T-cell (primary cell): ENCODE results near the gene DNM3. TPM values are rescaled to one million over a fixed set of nuclear protein-coding genes. Genes with fewer than 3 reads are reported as not detected.

Experiments used
- ATAC-seq, 4 experiments: fragments of 200-7000 bp in 3 of 4; fragments of 150-1000 bp in 1 of 4; cut with Tn5 transposase; replicated peaks in 1 of 4; 1 replicate in 3 of 4; 2 replicates in 1 of 4; pipeline ENCODE4 v1.10.0; 2021; ENCODE audit warnings: moderate library complexity in 3 of 4, mild to moderate bottlenecking in 2 of 4, moderate number of reproducible peaks in 1 of 4
- CTCF ChIA-PET, 2 donors: fragments of 300-600 bp; sonication (Branson Sonifier 250); formaldehyde crosslinking; loops; one replicate each; lab custom pipeline; 2022; ENCODE audit warnings: antibody characterized with exemption in 2 of 2; lab: Charles Lee
- POLR2A ChIA-PET, 2 donors: fragments of 300-600 bp; sonication (Branson Sonifier 250); formaldehyde crosslinking; loops; one replicate each; lab custom pipeline; 2022; ENCODE audit warnings: antibody characterized with exemption in 2 of 2; lab: Charles Lee
- DNase-seq, 35 experiments: peaks; one replicate each; pipeline versions ENCODE4 v3.0.0 to v3.0.0-alpha.2; 2013 to 2023
- H3K27ac ChIP-seq: one replicate; pipeline ENCODE4 v1.5.1; 2013; ENCODE audit warnings: low read length
- H3K27me3 ChIP-seq, 2 experiments: replicated peaks in 1 of 2; 1 replicate in 1 of 2; 2 replicates in 1 of 2; pipeline versions ENCODE4 v1.6.1 to v1.7.0; 2013; ENCODE audit warnings: low read length in 1 of 2, mixed read lengths in 1 of 2; ENCODE audit not compliant: control insufficient read depth in 2 of 2, insufficient read depth in 2 of 2; ENCODE audit errors: extremely low read depth in 1 of 2
- H3K36me3 ChIP-seq, 2 donors: 1 replicate in 1 of 2; 2 replicates in 1 of 2; pipeline versions ENCODE4 v1.6.1 to v1.7.0; 2013; ENCODE audit warnings: low read length in 1 of 2; ENCODE audit not compliant: control insufficient read depth in 2 of 2, insufficient read depth in 1 of 2; ENCODE audit errors: extremely low read depth in 1 of 2
- H3K4me1 ChIP-seq, 2 experiments: 1 replicate in 1 of 2; 2 replicates in 1 of 2; pipeline versions ENCODE4 v1.6.1 to v1.7.0; 2013; ENCODE audit warnings: low read length in 2 of 2, mixed read lengths in 1 of 2; ENCODE audit not compliant: insufficient read depth in 2 of 2, control insufficient read depth in 1 of 2; ENCODE audit errors: extremely low read depth in 1 of 2
- H3K4me3 ChIP-seq, 2 donors: 1 replicate in 1 of 2; 2 replicates in 1 of 2; pipeline versions ENCODE4 v1.5.1 to v1.7.0; 2013; ENCODE audit warnings: mild to moderate bottlenecking in 2 of 2, low read length in 1 of 2, moderate library complexity in 1 of 2; ENCODE audit not compliant: control insufficient read depth in 1 of 2; ENCODE audit errors: extremely low read depth in 1 of 2
- H3K9me3 ChIP-seq: 2 replicates; pipeline ENCODE4 v1.7.0; 2013
- H3K27ac Mint-ChIP-seq, 2 donors: one replicate each; pipeline ENCODE4 v1.8.0; 2020 to 2021; ENCODE audit warnings: mild to moderate bottlenecking in 2 of 2, mixed read lengths in 2 of 2
- H3K27me3 Mint-ChIP-seq, 2 donors: one replicate each; pipeline ENCODE4 v1.8.0; 2021 to 2022; ENCODE audit warnings: mixed read lengths in 2 of 2
- H3K36me3 Mint-ChIP-seq: one replicate; pipeline ENCODE4 v1.8.0; 2021; ENCODE audit warnings: mixed read lengths
- H3K4me1 Mint-ChIP-seq, 3 donors: one replicate each; pipeline ENCODE4 v1.8.0; 2020 to 2022; ENCODE audit warnings: mixed read lengths in 3 of 3, mild to moderate bottlenecking in 1 of 3
- H3K4me3 Mint-ChIP-seq, 3 donors: one replicate each; pipeline ENCODE4 v1.8.0; 2020 to 2022; ENCODE audit warnings: mild to moderate bottlenecking in 3 of 3, mixed read lengths in 3 of 3, moderate library complexity in 3 of 3
- H3K9me3 Mint-ChIP-seq, 3 donors: one replicate each; pipeline ENCODE4 v1.8.0; 2020 to 2022; ENCODE audit warnings: mixed read lengths in 3 of 3
- WGBS: methylation state at CpG from one replicate; pipeline ENCODE4 v1.1.5; 2013; ENCODE audit warnings: missing lambda C conversion rate; ENCODE audit not compliant: insufficient coverage; 5-methylcytosine and 5-hydroxymethylcytosine counted together
- total RNA-seq, 35 experiments: library from RNA in 6 of 35; stranded (reverse) in 6 of 35; fragments of 120-200 nt in 1 of 35; gene quantifications; one replicate each; pipeline versions ENCODE4 v1.2.1 to v1.2.4 and lab custom pipeline; 2013 to 2026

The DNM3 gene
- total RNA-seq, 5 donors from 2014 or later (not counting 1 experiment from before 2014, with no cell fraction given) = 2.0 to 2.8 (median 2.4) TPM

- ChIA-PET POLR2A (interaction anchor here (0.5 to 1.2 kb wide), 14 partner anchors 10 to 372 kb away, joined by 3 to 6 read pairs (median 4); no protein-coding TSS in a partner anchor), CTCF (interaction anchor here (0.6 to 2.0 kb wide), 18 partner anchors 11 to 392 kb away, joined by 3 to 15 read pairs (median 5); no protein-coding TSS in a partner anchor)
- Histone ChIP-seq H3K9me3 (no peaks in the 10 kb centered on the region), H3K27ac (peak overlapping the region; percentile 82), H3K4me3 (peak overlapping the region in 1 of 2 donors; percentile 17), H3K27me3 (no peaks in the 10 kb centered on the region), H3K36me3 (no peaks in the 10 kb centered on the region), H3K4me1 (peaks cover 19 to 32% of the 10 kb centered on the region in 2 experiments)
- H3K27ac Mint-ChIP-seq = peak overlapping the region; percentile 99
- ATAC-seq (peak; percentile 98 to 99 (median 98)), DNase-seq (peak; percentile 34 to 82 (median 65))
- peaks cover 58 to 77% (median 75%) of the 10 kb centered on the region in 3 donors for H3K4me1 Mint-ChIP-seq
- H3K4me3 Mint-ChIP-seq = peak overlapping the region; percentile 62 to 73 (median 69)
- no CpG with 5 or more reads among the region's 4 CpGs for whole genome bisulfite sequencing
- H3K9me3 Mint-ChIP-seq = no peaks in the 10 kb centered on the region
- H3K36me3 Mint-ChIP-seq = no peaks in the 10 kb centered on the region
- no peaks in the 10 kb centered on the region for H3K27me3 Mint-ChIP-seq
Observed at GRCh38 chr1:172394141-172394751, 552.9 kb downstream of the DNM3 start.

- H3K4me3 Mint-ChIP-seq = peak overlapping the region; percentile 62 to 73 (median 69)
- CTCF ChIA-PET = interaction anchor here (0.6 to 2.0 kb wide), 22 partner anchors 10 to 1719 kb away, joined by 3 to 15 read pairs (median 4); no protein-coding TSS in a partner anchor
- peaks cover 63 to 83% (median 80%) of the 10 kb centered on the region in 3 donors for H3K4me1 Mint-ChIP-seq
- Histone ChIP-seq H3K9me3 (no peaks in the 10 kb centered on the region), H3K27me3 (no peaks in the 10 kb centered on the region), H3K4me3 (no peak overlapping the region), H3K27ac (peak overlapping the region; percentile 82), H3K36me3 (no peaks in the 10 kb centered on the region), H3K4me1 (peaks cover 21 to 37% of the 10 kb centered on the region in 2 experiments)
- no peaks in the 10 kb centered on the region for H3K9me3 Mint-ChIP-seq
- WGBS = no CpG with 5 or more reads among the region's 5 CpGs
- DNase-seq (no peak), ATAC-seq (peak in 3 of 4 experiments; percentile 1 to 16 (median 2))
- H3K27me3 Mint-ChIP-seq = no peaks in the 10 kb centered on the region
- no peaks in the 10 kb centered on the region for H3K36me3 Mint-ChIP-seq
- peak overlapping the region; percentile 99 for H3K27ac Mint-ChIP-seq
- POLR2A ChIA-PET = interaction anchor here (0.5 to 1.2 kb wide), 14 partner anchors 9 to 372 kb away, joined by 3 to 6 read pairs (median 4); no protein-coding TSS in a partner anchor
Observed at GRCh38 chr1:172394811-172395210, 553.5 kb downstream of the DNM3 start.

GRCh38 chr1:172395576-172395975 lies 554.3 kb downstream of the DNM3 start:
- DNase-seq (no peak), ATAC-seq (no peak)
- Histone ChIP-seq H3K4me3 (no peak overlapping the region), H3K4me1 (peaks cover 26 to 45% of the 10 kb centered on the region in 2 experiments), H3K27ac (peak overlapping the region; percentile 82), H3K36me3 (no peaks in the 10 kb centered on the region), H3K27me3 (no peaks in the 10 kb centered on the region), H3K9me3 (no peaks in the 10 kb centered on the region)
- CTCF ChIA-PET = interaction anchor here (0.7 to 2.0 kb wide), 10 partner anchors 10 to 396 kb away, joined by 3 to 15 read pairs (median 5); no protein-coding TSS in a partner anchor
- Mint-ChIP-seq H3K4me1 (peaks cover 67 to 87% (median 87%) of the 10 kb centered on the region in 3 donors), H3K9me3 (no peaks in the 10 kb centered on the region), H3K36me3 (no peaks in the 10 kb centered on the region), H3K4me3 (no peak overlapping the region), H3K27ac (peak overlapping the region; percentile 99), H3K27me3 (no peaks in the 10 kb centered on the region)
- no CpG with 5 or more reads among the region's 3 CpGs for WGBS
- POLR2A ChIA-PET = interaction anchor here in 1 of 2 donors (0.6 kb wide), 1 partner anchor 49 kb away, joined by 4 read pairs; no protein-coding TSS in a partner anchor

- ChIA-PET CTCF (interaction anchor here in 1 of 2 donors (1.2 kb wide), 1 partner anchor 395 kb away, joined by 5 read pairs; no protein-coding TSS in a partner anchor), POLR2A (no interaction called here)
- peak overlapping the region; percentile 39 to 40 for H3K27ac Mint-ChIP-seq
Observed at GRCh38 chr1:172397221-172397620, 555.9 kb downstream of the DNM3 start.

GRCh38 chr1:172397633-172398032 lies 556.3 kb downstream of the DNM3 start:
- peaks cover 26 to 58% of the 10 kb centered on the region in 2 experiments for H3K4me1 ChIP-seq
- H3K27ac ChIP-seq = no peak overlapping the region
- H3K36me3 ChIP-seq = no peaks in the 10 kb centered on the region
- peaks cover 65 to 83% (median 83%) of the 10 kb centered on the region in 3 donors for H3K4me1 Mint-ChIP-seq
- no peaks in the 10 kb centered on the region for H3K27me3 Mint-ChIP-seq
- H3K27ac Mint-ChIP-seq = peak overlapping the region; percentile 39 to 58
- no peak for DNase-seq
- ChIA-PET POLR2A (interaction anchor here in 1 of 2 donors (1.0 kb wide), 1 partner anchor 13 kb away, joined by 3 read pairs; no protein-coding TSS in a partner anchor), CTCF (interaction anchor here in 1 of 2 donors (1.2 kb wide), 1 partner anchor 395 kb away, joined by 5 read pairs; no protein-coding TSS in a partner anchor)
- no peaks in the 10 kb centered on the region for H3K36me3 Mint-ChIP-seq
- H3K27me3 ChIP-seq = no peaks in the 10 kb centered on the region
- no peak overlapping the region for H3K4me3 ChIP-seq
- H3K9me3 ChIP-seq = no peaks in the 10 kb centered on the region
- no CpG with 5 or more reads among the region's 2 CpGs for WGBS
- no peak for ATAC-seq
- no peaks in the 10 kb centered on the region for H3K9me3 Mint-ChIP-seq
- no peak overlapping the region for H3K4me3 Mint-ChIP-seq

More at GRCh38 chr1:172397221-172397620, 555.9 kb downstream of the DNM3 start:
- H3K9me3 Mint-ChIP-seq = no peaks in the 10 kb centered on the region
- peaks cover 64 to 87% (median 86%) of the 10 kb centered on the region in 3 donors for H3K4me1 Mint-ChIP-seq
- ATAC-seq (no peak), DNase-seq (no peak)
- Histone ChIP-seq H3K4me1 (peaks cover 26 to 58% of the 10 kb centered on the region in 2 experiments), H3K27ac (no peak overlapping the region), H3K9me3 (no peaks in the 10 kb centered on the region), H3K36me3 (no peaks in the 10 kb centered on the region), H3K27me3 (no peaks in the 10 kb centered on the region), H3K4me3 (no peak overlapping the region)
- WGBS = no CpG with 5 or more reads among the region's 3 CpGs
- no peaks in the 10 kb centered on the region for H3K27me3 Mint-ChIP-seq
- H3K4me3 Mint-ChIP-seq = no peak overlapping the region
- H3K36me3 Mint-ChIP-seq = no peaks in the 10 kb centered on the region

- no peak for ATAC-seq
- no CpG with 5 or more reads among the region's 2 CpGs for WGBS
- H3K4me3 ChIP-seq = no peak overlapping the region
- H3K9me3 Mint-ChIP-seq = no peaks in the 10 kb centered on the region
- CTCF ChIA-PET = interaction anchor here (0.6 to 3.1 kb wide), 7 partner anchors 16 to 597 kb away, joined by 3 to 44 read pairs (median 9); no protein-coding TSS in a partner anchor
- POLR2A ChIA-PET = interaction anchor here in 1 of 2 donors (1.0 kb wide), 1 partner anchor 14 kb away, joined by 3 read pairs; no protein-coding TSS in a partner anchor
- no peaks in the 10 kb centered on the region for H3K27me3 Mint-ChIP-seq
- no peak overlapping the region for H3K27ac ChIP-seq
- no peak overlapping the region for H3K4me3 Mint-ChIP-seq
- no peak for DNase-seq
- H3K4me1 ChIP-seq = peaks cover 26 to 58% of the 10 kb centered on the region in 2 experiments
- H3K27ac Mint-ChIP-seq = peak overlapping the region; percentile 82 to 87
- no peaks in the 10 kb centered on the region for H3K36me3 Mint-ChIP-seq
- H3K36me3 ChIP-seq = no peaks in the 10 kb centered on the region
- no peaks in the 10 kb centered on the region for H3K27me3 ChIP-seq
- H3K9me3 ChIP-seq = no peaks in the 10 kb centered on the region
- H3K4me1 Mint-ChIP-seq = peaks cover 67 to 82% (median 78%) of the 10 kb centered on the region in 3 donors
Observed at GRCh38 chr1:172398193-172398592, 556.9 kb downstream of the DNM3 start.
